Kidney (tissue), 14 donors: ENCODE results near the gene ABCB6. TPM values are rescaled to one million over a fixed set of nuclear protein-coding genes. Genes with fewer than 3 reads are reported as not detected.

ENCODE experiments used
- DNase-seq, 5 donors: peaks; one replicate each; pipeline ENCODE4 v3.0.0-alpha.2; 2013 to 2020
- FAIRE-seq: peaks from 2 replicates; lab custom pipeline; 2012; peaks lifted over from hg19 to GRCh38; lab: Jason Lieb, UNC
- H3K27ac ChIP-seq, 2 donors: one replicate each; pipeline ENCODE4 v1.7.0; 2013; ENCODE audit warnings: low read depth in 2 of 2, low read length in 2 of 2, inconsistent platforms in 1 of 2
- H3K27me3 ChIP-seq: one replicate; pipeline ENCODE4 v1.7.1; 2013; ENCODE audit warnings: low read length, inconsistent platforms; ENCODE audit not compliant: control insufficient read depth, insufficient read depth
- H3K36me3 ChIP-seq, 3 donors: one replicate each; pipeline versions ENCODE4 v1.7.0 to v1.7.1; 2013; ENCODE audit warnings: low read length in 3 of 3, control low read depth in 1 of 3, inconsistent platforms in 1 of 3; ENCODE audit not compliant: insufficient read depth in 3 of 3, control insufficient read depth in 2 of 3
- H3K4me1 ChIP-seq, 3 donors: one replicate each; pipeline versions ENCODE4 v1.7.0 to v1.7.1; 2013; ENCODE audit warnings: low read length in 3 of 3, inconsistent platforms in 1 of 3, low read depth in 1 of 3; ENCODE audit not compliant: control insufficient read depth in 2 of 3, insufficient read depth in 2 of 3
- H3K4me3 ChIP-seq, 3 donors: one replicate each; pipeline versions ENCODE4 v1.7.0 to v1.8.1; 2013; ENCODE audit warnings: low read length in 3 of 3, control low read depth in 1 of 3, inconsistent platforms in 1 of 3
- H3K9ac ChIP-seq, 3 donors: one replicate each; pipeline versions ENCODE4 v1.7.0 to v1.7.1; 2013; ENCODE audit warnings: low read length in 3 of 3, control low read depth in 1 of 3, inconsistent platforms in 1 of 3
- H3K9me3 ChIP-seq, 3 donors: one replicate each; pipeline versions ENCODE4 v1.7.0 to v1.7.1; 2013; ENCODE audit warnings: low read length in 3 of 3, control low read depth in 1 of 3, inconsistent platforms in 1 of 3; ENCODE audit not compliant: control insufficient read depth in 2 of 3, insufficient read depth in 1 of 3
- CTCF ChIP-seq: IDR thresholded peaks from 3 replicates; pipeline ENCODE4 v1.5.1; 2012; ENCODE audit warnings: mild to moderate bottlenecking, moderate library complexity, borderline replicate concordance; ENCODE audit not compliant: insufficient read depth; ENCODE audit errors: extremely low read depth
- intact Hi-C: fragments of 100-400 bp; cut with DNase I; formaldehyde crosslinking; loops from one replicate; pipeline ENCODE4 v1.11.1; 2022
- polyA plus RNA-seq: library from polyadenylated mRNA; stranded (reverse); fragments of 350-450 nt; fragmentation: Illumina TruSeq; extraction: RNeasy Lipid Tissue Mini Kit (QIAGEN cat#74804); gene quantifications from one replicate; pipeline ENCODE4 v1.2.3, GENCODE V29; 2014; ENCODE audit warnings: low read depth, low replicate concordance; ENCODE audit not compliant: insufficient read depth
- total RNA-seq: library from RNA; stranded (reverse); fragmentation: NEBNext Ultra II Directional; extraction: Animal tissue kit (Norgen Biotek cat#: 25700); gene quantifications from one replicate; pipeline ENCODE4 v1.2.1, GENCODE V29; 2021
- donor health status: control.
- donor health status: control.
- donor health status: control.
- donor health status: control.
- donor health status: control.
- donor health status: DM: yes; HTN: yes; CAD: no.
- donor health status: Normal renal cell carcinoma (clear cell type).

Gene ABCB6
- total and polyA plus RNA-seq, 2 donors from 2014 or later = 17.8 to 53.6 TPM

GRCh38 chr2:219174801-219175200 is 44.0 kb downstream of the ABCB6 start:
- intact Hi-C loops = no loop called here
- Histone ChIP-seq H3K36me3 (peaks cover 5 to 35% (median 18%) of the 10 kb centered on the region in 3 donors), H3K9ac (no peak overlapping the region), H3K27ac (peak overlapping the region in 1 of 2 donors; percentile 2), H3K9me3 (no peaks in the 10 kb centered on the region), H3K4me3 (peak overlapping the region in 2 of 3 donors; percentile 18 to 35), H3K27me3 (no peaks in the 10 kb centered on the region), H3K4me1 (peaks cover 5 to 49% (median 43%) of the 10 kb centered on the region in 3 donors)
- TF ChIP-seq CTCF = no peak
- FAIRE-seq (no peak), DNase-seq (no peak)

DNA sequence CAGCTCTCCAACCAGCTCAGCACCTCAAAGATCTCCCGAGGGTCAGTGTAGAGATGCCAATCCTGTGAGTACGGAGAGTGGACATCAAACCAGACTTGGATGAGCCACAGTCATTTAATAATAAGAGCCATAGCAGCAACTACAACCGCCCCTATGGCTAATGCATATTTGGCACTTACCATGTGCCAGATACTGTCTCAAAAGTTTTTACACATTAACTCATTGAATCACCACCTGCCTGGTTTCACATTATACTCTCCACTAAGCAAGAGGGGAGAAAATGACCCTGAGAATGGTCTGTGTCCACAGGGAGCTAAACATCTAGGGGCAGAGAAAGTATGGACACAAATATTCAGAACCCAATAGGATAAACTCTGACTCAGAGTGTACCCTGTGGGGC is 44.6 kb downstream of the ABCB6 start:
- no peak overlapping the region for H3K27ac ChIP-seq
- no peak overlapping the region for H3K9ac ChIP-seq
- H3K36me3 ChIP-seq = peaks cover 5 to 30% (median 16%) of the 10 kb centered on the region in 3 donors
- FAIRE-seq (no peak), DNase-seq (no peak)
- H3K9me3 ChIP-seq = no peaks in the 10 kb centered on the region
- H3K4me1 ChIP-seq = peaks cover 5 to 46% (median 37%) of the 10 kb centered on the region in 3 donors
- TF ChIP-seq CTCF = no peak
- H3K27me3 ChIP-seq = no peaks in the 10 kb centered on the region
- intact Hi-C loops = no loop called here
- H3K4me3 ChIP-seq = peak overlapping the region in 1 of 3 donors; percentile 35

GRCh38 chr2:219173176-219173575 is 45.6 kb downstream of the ABCB6 start:
- H3K36me3 ChIP-seq = peaks cover 5 to 30% (median 16%) of the 10 kb centered on the region in 3 donors
- FAIRE-seq = no peak
- H3K27me3 ChIP-seq = no peaks in the 10 kb centered on the region
- H3K4me1 ChIP-seq = peaks cover 5 to 41% (median 32%) of the 10 kb centered on the region in 3 donors
- no peak overlapping the region for H3K4me3 ChIP-seq
- intact Hi-C loops = no loop called here
- TF ChIP-seq CTCF = no peak
- H3K9me3 ChIP-seq = no peaks in the 10 kb centered on the region
- H3K9ac ChIP-seq = no peak overlapping the region
- DNase-seq = no peak
- peak overlapping the region in 1 of 2 donors; percentile 2 for H3K27ac ChIP-seq
